GM15510 (cell line): ENCODE results near the gene RASGRP1.

ENCODE experiments used
- POLR2A ChIP-seq: IDR thresholded peaks from 3 replicates; pipeline ENCODE4 v1.6.1; 2011; ENCODE audit warnings: borderline replicate concordance; ENCODE audit not compliant: insufficient read length; ENCODE audit errors: extremely low read depth

Gene RASGRP1

DNA sequence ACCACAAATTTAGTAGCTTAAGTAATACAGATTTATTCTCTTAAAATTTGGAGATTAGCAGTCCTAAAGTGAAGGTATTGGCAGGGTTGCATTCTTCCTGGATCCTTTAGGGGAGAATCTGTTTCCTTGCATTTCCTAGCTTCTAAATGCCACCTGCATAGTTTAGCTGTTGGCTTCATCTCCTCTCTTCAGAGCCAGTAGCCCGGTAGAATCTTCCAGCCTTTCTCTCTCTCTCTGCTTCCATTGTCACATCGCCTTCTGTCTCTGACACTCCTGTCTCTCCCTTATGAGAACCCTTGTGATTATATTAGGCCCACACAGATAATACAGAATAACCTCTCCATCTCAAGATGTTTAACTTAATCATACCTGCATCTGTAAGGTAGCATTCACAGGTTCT lies 89.3 kb downstream of the RASGRP1 start:
- TF ChIP-seq POLR2A = no peak

DNA sequence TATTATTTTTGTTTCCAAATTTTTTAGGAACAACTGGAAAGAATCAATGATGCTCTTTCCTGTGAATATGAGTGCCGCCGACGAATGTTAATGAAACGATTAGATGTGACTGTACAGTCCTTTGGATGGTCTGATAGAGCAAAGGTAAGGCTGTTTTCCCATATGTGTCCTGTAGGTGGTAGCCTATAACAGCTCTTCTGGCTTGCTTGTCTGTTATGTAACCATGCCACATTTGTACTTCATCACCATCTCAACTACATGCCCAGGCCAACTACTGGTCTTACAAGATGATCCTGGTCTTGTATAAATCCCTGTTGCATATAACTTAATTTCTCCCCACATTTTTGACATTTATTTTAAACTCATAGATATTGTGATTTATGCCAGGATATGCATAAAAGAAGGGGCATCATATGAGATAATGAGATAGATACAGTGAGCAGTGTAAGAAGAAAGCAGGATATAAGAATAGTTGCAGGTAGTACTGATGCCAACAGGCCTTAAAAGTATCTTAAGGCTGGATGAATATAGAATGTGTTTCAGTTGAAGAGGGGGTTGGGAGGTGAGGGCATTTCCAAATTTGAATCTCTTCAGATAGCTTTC lies 90.4 kb downstream of the RASGRP1 start:
- no peak for TF ChIP-seq POLR2A

- TF ChIP-seq POLR2A = no peak
Observed at GRCh38 chr15:38471974-38472373, 92.6 kb downstream of the RASGRP1 start.

DNA sequence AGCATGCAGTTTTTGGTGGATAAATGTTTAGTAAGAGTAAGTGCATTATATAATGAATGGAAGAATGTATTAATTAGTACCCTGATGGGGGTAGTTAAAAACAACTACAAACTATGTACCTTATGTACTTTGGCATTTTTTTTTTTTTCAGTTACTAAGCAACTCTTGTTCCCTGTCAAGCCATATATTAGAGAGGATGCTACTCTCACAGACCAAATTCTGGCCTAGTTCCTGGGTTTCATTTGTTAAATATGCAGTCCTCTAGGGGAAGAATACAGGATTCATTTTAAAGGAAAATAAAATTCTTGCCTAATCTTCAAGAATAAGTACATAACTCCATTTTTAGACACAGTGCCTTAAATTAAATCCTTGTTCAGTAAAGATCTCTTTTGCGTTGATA lies 93.8 kb downstream of the RASGRP1 start:
- TF ChIP-seq POLR2A = no peak

- no peak for TF ChIP-seq POLR2A
Observed at GRCh38 chr15:38464675-38465074, 99.9 kb downstream of the RASGRP1 start.

- TF ChIP-seq POLR2A = no peak
Observed at GRCh38 chr15:38463893-38464292, 100.7 kb downstream of the RASGRP1 start.

DNA sequence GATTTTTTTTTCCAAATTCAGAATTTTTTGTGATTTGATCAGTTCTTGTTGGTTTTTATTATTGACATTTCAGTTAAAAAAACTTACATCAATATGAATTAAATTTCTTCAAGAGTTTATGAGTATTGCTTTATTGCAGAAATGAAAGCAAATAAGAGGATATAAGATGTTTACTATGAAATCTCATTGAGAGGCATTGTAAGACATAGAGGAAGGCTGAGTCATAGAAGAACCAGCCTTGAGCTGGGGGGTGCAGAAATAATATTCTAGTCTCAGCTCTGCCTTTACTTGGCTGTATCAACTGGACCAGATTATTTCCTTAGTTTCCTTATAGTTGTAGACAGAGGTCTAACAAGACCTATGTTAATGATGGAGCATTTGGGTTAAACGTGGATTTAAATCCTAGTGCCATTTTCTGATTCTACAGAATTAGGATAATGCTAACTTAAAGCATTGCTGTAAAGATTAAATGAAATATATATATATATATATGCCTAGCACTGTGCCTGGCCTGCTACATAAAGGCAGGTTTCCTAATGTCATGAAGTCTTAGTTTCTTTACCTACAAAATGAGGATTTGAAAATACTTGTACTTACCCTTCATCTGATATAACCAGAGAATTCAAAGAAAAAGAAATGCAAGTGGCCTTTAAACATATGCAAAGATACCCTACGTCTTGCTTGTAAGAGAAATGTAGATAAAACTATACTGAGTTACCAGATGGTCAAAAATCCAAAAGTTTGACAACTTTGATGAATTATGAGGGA lies 103.4 kb downstream of the RASGRP1 start:
- no peak for TF ChIP-seq POLR2A

GRCh38 chr15:38460543-38460942 lies 104.1 kb downstream of the RASGRP1 start:
- TF ChIP-seq POLR2A = no peak

DNA sequence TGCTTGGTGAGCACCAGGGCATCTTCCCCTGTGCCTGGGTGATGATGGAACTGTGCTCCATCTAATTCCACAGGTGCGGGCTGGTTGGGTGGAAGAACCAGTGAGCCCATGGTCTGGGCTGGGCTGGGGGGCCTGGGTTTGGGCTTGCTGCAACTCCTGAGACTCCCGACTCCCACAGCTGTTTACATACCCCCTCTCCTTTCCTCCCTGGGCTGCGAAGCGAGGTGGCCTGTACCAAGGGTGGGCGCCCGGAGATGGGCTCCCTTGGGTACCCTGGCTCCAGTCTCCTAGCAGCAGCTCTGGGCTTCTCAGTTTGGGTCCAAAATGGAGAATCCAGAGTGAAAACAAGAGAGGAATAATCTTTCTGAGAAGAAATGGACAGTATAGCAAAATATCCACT lies 105.1 kb downstream of the RASGRP1 start:
- TF ChIP-seq POLR2A = no peak

DNA sequence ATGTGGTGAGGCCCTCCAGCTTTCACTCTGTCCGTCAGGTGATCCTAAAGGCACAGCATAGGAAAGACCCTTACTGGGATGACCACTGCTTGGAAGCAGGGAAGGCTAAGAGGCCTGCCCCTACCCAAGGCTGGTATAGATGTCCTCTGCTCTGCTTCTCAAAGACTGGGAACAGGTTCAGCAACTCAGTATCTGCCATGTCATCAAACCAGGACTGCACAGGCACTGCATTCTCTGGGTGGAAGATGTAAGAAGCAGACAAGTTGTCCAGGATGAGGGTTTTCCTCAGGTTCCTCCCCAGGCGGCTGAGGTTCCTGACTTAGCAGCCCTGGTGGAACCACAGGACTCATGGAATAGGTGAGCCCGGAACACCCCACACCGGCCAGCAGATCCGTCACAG lies 106.0 kb downstream of the RASGRP1 start:
- no peak for TF ChIP-seq POLR2A

- no peak for TF ChIP-seq POLR2A
Observed at GRCh38 chr15:38455092-38455491, 109.5 kb downstream of the RASGRP1 start.

DNA sequence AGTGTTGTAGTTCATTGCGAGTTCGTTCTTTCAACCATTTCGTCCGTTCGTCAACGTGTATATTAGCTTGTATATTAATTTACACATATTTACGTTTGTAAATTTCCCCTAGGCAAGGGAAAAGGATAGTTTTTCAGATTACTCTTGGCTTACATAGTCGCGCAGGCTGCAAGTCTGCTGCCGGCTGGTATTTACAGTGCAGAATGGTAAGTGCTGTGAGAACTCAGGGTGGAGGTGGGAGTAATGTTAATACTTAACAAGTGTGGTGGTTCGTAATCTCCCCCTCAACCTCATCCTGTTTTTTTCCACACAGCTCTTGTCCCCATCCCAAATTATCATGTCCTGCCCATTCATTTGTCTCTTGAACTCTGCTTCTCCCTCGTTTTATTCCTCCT lies 109.9 kb downstream of the RASGRP1 start:
- TF ChIP-seq POLR2A = no peak

DNA sequence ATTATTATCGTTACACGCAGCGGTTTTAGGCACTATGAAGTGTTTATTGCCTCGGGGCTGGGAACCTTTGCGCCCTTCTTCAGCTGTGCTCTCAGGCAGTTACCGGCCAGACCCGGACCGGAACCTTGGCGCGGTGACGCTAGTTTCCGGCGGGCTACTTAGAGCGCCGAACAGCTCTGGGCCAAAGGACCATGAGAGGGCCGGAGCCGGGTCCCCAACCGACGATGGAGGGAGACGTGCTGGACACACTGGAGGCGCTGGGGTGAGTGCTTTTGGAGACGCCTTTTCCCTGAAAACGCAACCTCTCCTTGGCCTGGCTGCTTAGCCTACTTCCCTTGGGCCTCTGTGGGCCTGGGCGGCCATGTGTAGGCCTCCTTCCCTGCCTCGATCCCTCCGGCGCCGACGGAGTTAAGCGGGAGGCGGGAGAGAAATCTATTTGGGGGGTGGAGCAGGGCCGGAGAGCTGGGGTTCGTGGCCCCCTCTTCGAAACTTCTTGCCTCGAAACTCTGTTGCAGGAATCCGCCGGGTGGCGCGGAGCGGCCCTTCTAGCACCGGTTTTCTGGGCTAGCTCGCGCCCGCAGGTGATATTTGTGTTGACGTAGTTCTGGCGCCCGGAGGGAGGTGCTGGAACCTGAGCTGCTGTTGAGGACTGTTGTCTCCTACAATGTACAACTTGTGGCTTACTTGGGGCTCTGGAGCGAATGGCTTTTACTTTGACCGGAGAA lies 110.5 kb downstream of the RASGRP1 start, which contains the start of gene FAM98B:
TSS of gene FAM98B (plus strand) at position 157 of the 725 bp plus-strand sequence. CDS start at position 192, 35 bp downstream.
- TF ChIP-seq POLR2A = peak; percentile 80

GRCh38 chr15:38441130-38441519 lies 123.5 kb downstream of the RASGRP1 start:
- TF ChIP-seq POLR2A = no peak

GRCh38 chr15:38440353-38441129 lies 124.1 kb downstream of the RASGRP1 start:
- no peak for TF ChIP-seq POLR2A
